ENCODE measurements around the gene AP1M1. TPM values are rescaled to one million over a fixed set of nuclear protein-coding genes. Genes with fewer than 3 reads are reported as not detected.
A peak's percentile ranks its signal among the peaks of the same experiment; 100 is the strongest.

Gene AP1M1
- total RNA-seq, 4 donors from 2014 or later: 92.8 to 144 (median 109) TPM

GRCh38 chr19:16227837-16228636 lies 30.3 kb downstream of the AP1M1 start:
- Histone ChIP-seq H3K4me1 (no peaks in the 10 kb centered on the region), H3K9me3 (no peaks in the 10 kb centered on the region), H3K27me3 (no peaks in the 10 kb centered on the region), H3K27ac (no peak overlapping the region), H3K4me3 (no peak overlapping the region), H3K36me3 (peaks cover 3 to 100% (median 33%) of the 10 kb centered on the region in 3 donors)
- WGBS, 2 donors: 92 to 96% methylated on average over 12 to 21 of the region's 21 CpGs
- peak in 1 of 2 donors; percentile 3 for DNase-seq (ENCODE audit: low spot score in 2 of 2)
- no peak for TF ChIP-seq POLR2A (IDR thresholded peaks at IDR 0.05)
- TF ChIP-seq CTCF (IDR thresholded peaks at IDR 0.05): no peak
- TF ChIP-seq EP300 (IDR thresholded peaks at IDR 0.05): no peak

GRCh38 chr19:16228637-16229321 lies 31.1 kb downstream of the AP1M1 start:
- no peak overlapping the region for H3K27ac ChIP-seq
- peak in 1 of 2 donors; percentile 8 for DNase-seq (ENCODE audit: low spot score in 2 of 2)
- TF ChIP-seq EP300 (IDR thresholded peaks at IDR 0.05): no peak
- TF ChIP-seq POLR2A (IDR thresholded peaks at IDR 0.05): no peak
- H3K36me3 ChIP-seq: peaks cover 3 to 100% (median 26%) of the 10 kb centered on the region in 3 donors
- WGBS, 2 donors: 82 to 86% methylated on average over 8 to 17 of the region's 21 CpGs
- H3K4me3 ChIP-seq: no peak overlapping the region
- no peaks in the 10 kb centered on the region for H3K9me3 ChIP-seq
- no peaks in the 10 kb centered on the region for H3K4me1 ChIP-seq
- H3K27me3 ChIP-seq: no peaks in the 10 kb centered on the region

GRCh38 chr19:16229322-16229641 lies 31.6 kb downstream of the AP1M1 start:
- Histone ChIP-seq H3K4me3 (no peak overlapping the region), H3K4me1 (no peaks in the 10 kb centered on the region), H3K9me3 (no peaks in the 10 kb centered on the region), H3K27ac (no peak overlapping the region), H3K27me3 (no peaks in the 10 kb centered on the region), H3K36me3 (peaks cover 3 to 100% (median 23%) of the 10 kb centered on the region in 3 donors)
- WGBS, 2 donors: 93 to 97% methylated on average over 9 of the region's 9 CpGs
- peak in 1 of 2 donors; percentile 5 for DNase-seq (ENCODE audit: low spot score in 2 of 2)
- no peak for TF ChIP-seq EP300 (IDR thresholded peaks at IDR 0.05)
- TF ChIP-seq CTCF (IDR thresholded peaks at IDR 0.05): no peak
- TF ChIP-seq POLR2A (IDR thresholded peaks at IDR 0.05): no peak

GRCh38 chr19:16232127-16232526 lies 34.4 kb downstream of the AP1M1 start:
- Histone ChIP-seq H3K27me3 (no peaks in the 10 kb centered on the region), H3K4me3 (no peak overlapping the region), H3K9me3 (no peaks in the 10 kb centered on the region), H3K36me3 (peaks cover 3 to 100% (median 8%) of the 10 kb centered on the region in 3 donors), H3K27ac (no peak overlapping the region), H3K4me1 (no peaks in the 10 kb centered on the region)
- WGBS, 2 donors: 89 to 93% methylated on average over 16 of the region's 16 CpGs
- DNase-seq (ENCODE audit: low spot score in 2 of 2): no peak
- TF ChIP-seq CTCF (IDR thresholded peaks at IDR 0.05): no peak
- no peak for TF ChIP-seq POLR2A (IDR thresholded peaks at IDR 0.05)
- no peak for TF ChIP-seq EP300 (IDR thresholded peaks at IDR 0.05)

GRCh38 chr19:16232568-16232967 lies 34.9 kb downstream of the AP1M1 start:
- 94 to 96% methylated on average over 12 of the region's 13 CpGs for WGBS, 2 donors
- no peaks in the 10 kb centered on the region for H3K4me1 ChIP-seq
- peaks cover 3 to 99% (median 8%) of the 10 kb centered on the region in 3 donors for H3K36me3 ChIP-seq
- H3K27me3 ChIP-seq: no peaks in the 10 kb centered on the region
- DNase-seq (ENCODE audit: low spot score in 2 of 2): peak in 1 of 2 donors; percentile 10
- no peak overlapping the region for H3K27ac ChIP-seq
- H3K9me3 ChIP-seq: peaks cover 0 to 1% (median 0%) of the 10 kb centered on the region in 4 donors
- no peak for TF ChIP-seq CTCF (IDR thresholded peaks at IDR 0.05)
- TF ChIP-seq POLR2A (IDR thresholded peaks at IDR 0.05): no peak
- no peak for TF ChIP-seq EP300 (IDR thresholded peaks at IDR 0.05)
- no peak overlapping the region for H3K4me3 ChIP-seq

Data from tibial nerve (tissue), 4 donors.